Activated naive CD4-positive, alpha-beta T cell treated with anti-CD3 and anti-CD28 coated beads, Interleukin-2, amount 10 ng/mL, durations not matched to agents 7 days and 5 days (primary cell): ENCODE measurements around the gene DESI2.
"Not testable (repeated sequence)": the region's sequence is repeated elsewhere in the genome, so short reads cannot be mapped to it uniquely, and the experiment has no call there.

ENCODE experiments used
- CTCF ChIA-PET: fragments of 350-600 bp; sonication (Branson Sonifier 250); formaldehyde crosslinking; loops from one replicate; lab custom pipeline; 2021; ENCODE audit warnings: antibody characterized with exemption; lab: Charles Lee
- DNase-seq: peaks from one replicate; pipeline ENCODE4 v3.0.0-alpha.2; 2020
- H3K27ac Mint-ChIP-seq: one replicate; pipeline ENCODE4 v1.8.0; 2021; ENCODE audit warnings: mild to moderate bottlenecking, moderate library complexity, mixed read lengths
- H3K27me3 Mint-ChIP-seq: one replicate; pipeline ENCODE4 v1.8.0; 2021; ENCODE audit warnings: mild to moderate bottlenecking, mixed read lengths
- H3K36me3 Mint-ChIP-seq: one replicate; pipeline ENCODE4 v1.8.0; 2021; ENCODE audit warnings: mixed read lengths
- H3K4me1 Mint-ChIP-seq: one replicate; pipeline ENCODE4 v1.8.0; 2021; ENCODE audit warnings: mixed read lengths
- H3K4me3 Mint-ChIP-seq: one replicate; pipeline ENCODE4 v1.8.0; 2021; ENCODE audit warnings: mild to moderate bottlenecking, moderate library complexity, mixed read lengths
- H3K9me3 Mint-ChIP-seq: one replicate; pipeline ENCODE4 v1.8.0; 2021; ENCODE audit warnings: mixed read lengths

The DESI2 gene

DNA sequence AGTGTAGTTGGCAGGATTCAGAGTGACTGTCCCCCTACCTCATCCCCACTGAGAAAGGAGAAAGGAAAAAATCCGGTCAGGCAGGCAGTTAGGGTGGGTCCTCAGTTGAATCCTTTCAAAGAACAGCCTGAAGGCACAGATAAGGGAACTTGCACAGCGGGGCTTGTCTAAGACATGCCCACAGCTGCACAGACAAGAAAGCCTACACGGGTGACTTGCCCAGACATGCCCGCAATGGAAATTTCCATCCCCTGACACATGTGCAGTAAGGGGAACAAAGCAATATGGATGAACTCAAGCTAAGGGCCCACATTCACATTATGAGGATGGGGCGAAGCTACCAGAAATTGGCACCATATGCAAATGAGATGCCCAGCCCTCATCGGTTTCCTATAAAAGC is 82.5 kb downstream of the DESI2 start:
- peaks cover 3% of the 10 kb centered on the region for H3K36me3 Mint-ChIP-seq
- CTCF ChIA-PET = no interaction called here
- peaks cover 14% of the 10 kb centered on the region for H3K4me1 Mint-ChIP-seq
- H3K9me3 Mint-ChIP-seq = peaks cover 4% of the 10 kb centered on the region
- no peak overlapping the region for H3K4me3 Mint-ChIP-seq
- H3K27ac Mint-ChIP-seq = no peak overlapping the region
- DNase-seq = no peak
- H3K27me3 Mint-ChIP-seq = peaks cover 28% of the 10 kb centered on the region

DNA sequence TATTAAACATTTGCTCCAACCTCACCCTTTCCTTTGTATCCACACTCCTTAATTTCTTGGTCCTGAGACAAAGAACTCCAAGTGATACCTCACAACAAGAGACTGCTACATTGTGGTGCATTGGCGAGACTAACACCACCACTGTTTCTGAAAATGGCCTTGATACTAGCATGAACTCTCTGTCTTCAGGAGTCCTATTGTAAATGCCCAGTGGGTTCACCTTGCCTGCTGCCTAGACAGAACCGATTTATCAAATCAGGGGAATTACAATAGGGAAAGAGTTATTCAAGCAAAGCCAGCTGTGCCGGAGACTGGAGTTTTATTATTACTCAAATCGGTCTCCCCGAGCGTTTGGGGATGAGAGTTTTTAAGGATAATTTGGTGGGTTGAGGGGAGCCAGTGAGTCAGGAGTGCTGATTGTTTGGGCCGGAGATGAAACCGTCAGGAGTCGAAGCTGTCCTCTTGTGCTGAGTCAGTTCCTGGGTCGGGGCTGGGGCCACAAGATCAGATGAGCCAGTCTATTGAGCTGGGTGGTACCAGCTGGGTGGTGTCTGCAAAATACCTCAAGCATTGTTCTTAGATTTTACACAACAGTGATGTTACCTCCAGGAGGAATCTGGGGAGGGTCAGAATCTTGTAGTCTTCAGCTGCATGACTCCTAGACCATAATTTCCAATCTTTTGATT is 83.1 kb downstream of the DESI2 start:
- DNase-seq = no peak
- H3K27me3 Mint-ChIP-seq = peaks cover 25% of the 10 kb centered on the region
- peaks cover 13% of the 10 kb centered on the region for H3K4me1 Mint-ChIP-seq
- CTCF ChIA-PET = no interaction called here
- peaks cover 3% of the 10 kb centered on the region for H3K36me3 Mint-ChIP-seq
- no peak overlapping the region for H3K4me3 Mint-ChIP-seq
- H3K9me3 Mint-ChIP-seq = peaks cover 4% of the 10 kb centered on the region
- H3K27ac Mint-ChIP-seq = no peak overlapping the region

DNA sequence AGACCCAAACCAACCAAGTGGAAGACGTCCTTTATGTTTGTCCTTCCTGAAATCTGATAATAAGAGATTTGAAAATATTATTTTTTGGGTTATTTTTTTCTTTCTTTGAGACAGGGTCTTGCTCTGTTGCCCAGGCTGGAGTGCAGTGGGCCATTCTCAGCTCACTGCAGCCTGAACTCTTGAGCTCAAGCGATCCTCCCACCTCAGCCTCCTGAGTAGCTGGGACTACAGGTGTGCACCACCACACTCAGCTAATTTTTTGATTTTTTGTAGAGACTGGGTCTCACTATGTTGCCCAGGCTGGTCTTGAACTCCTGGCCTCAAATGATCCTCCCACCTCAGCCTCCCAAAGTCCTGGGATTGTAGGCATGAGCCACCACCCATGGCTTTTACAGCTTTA is 86.2 kb downstream of the DESI2 start:
- not testable (repeated sequence) for H3K27ac Mint-ChIP-seq, H3K9me3 Mint-ChIP-seq
- CTCF ChIA-PET = interaction anchor here (1.4 kb wide), 1 partner anchor 63 kb away, joined by 3 read pairs; no protein-coding TSS in a partner anchor

DNA sequence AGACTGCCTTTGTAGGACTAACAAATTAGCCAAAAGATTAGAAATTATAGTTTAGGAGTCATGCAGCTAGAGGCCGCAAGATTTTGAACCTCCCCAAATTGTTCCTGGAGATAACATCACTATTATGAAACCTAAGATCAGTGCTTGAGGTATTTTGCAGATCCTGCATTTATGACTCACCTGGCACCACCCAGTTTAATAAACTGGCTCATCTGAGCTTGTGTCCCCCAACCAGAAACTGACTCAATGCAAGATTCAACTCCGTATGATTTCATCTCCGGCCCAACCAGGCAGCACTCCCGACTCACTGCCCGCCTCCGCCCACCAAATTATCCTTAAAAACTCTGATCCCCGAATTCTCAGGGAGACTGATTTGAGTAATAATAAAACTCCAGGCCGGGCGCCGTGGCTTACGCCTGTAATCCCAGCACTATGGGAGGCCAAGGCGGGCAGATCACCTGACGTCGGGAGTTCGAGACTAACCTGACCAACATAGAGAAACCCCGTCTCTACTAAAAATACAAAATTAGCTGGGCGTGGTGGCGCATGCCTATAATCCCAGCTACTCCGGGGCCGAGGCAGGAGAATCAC is 87.2 kb downstream of the DESI2 start:
- not testable (repeated sequence) for DNase-seq, H3K9me3 Mint-ChIP-seq, H3K4me3 Mint-ChIP-seq, H3K27me3 Mint-ChIP-seq, H3K27ac Mint-ChIP-seq, H3K36me3 Mint-ChIP-seq
- peaks cover 13% of the 10 kb centered on the region for H3K4me1 Mint-ChIP-seq
- CTCF ChIA-PET = interaction anchor here (1.4 kb wide), 1 partner anchor 62 kb away, joined by 3 read pairs; no protein-coding TSS in a partner anchor

More for the DNA sequence above, 86.2 kb downstream of the DESI2 start:
- H3K4me3 Mint-ChIP-seq, DNase-seq, H3K36me3 Mint-ChIP-seq, H3K27me3 Mint-ChIP-seq: not testable (repeated sequence)
- peaks cover 13% of the 10 kb centered on the region for H3K4me1 Mint-ChIP-seq

DNA sequence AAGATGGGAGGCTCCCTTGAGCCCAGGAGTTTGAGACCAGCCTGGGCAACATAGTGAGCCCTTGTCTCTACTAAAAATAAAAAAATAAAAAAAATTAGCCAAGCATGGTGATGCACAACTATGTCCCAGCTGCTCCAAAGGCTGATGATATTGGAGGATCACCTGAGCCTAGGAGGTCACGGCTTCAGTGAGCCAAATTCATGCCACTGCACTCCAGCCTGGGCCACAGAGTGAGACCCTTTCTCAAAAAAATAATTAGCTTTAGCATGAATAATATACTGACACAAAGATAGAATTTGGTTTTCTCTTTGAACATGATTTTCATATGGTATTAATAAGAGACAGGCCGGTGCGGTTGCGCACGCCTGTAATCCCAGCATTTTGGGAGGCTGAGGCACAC is 88.8 kb downstream of the DESI2 start:
- H3K4me1 Mint-ChIP-seq = peaks cover 2% of the 10 kb centered on the region
- H3K4me3 Mint-ChIP-seq = no peak overlapping the region
- no peaks in the 10 kb centered on the region for H3K9me3 Mint-ChIP-seq
- no peak for DNase-seq
- H3K27me3 Mint-ChIP-seq = no peaks in the 10 kb centered on the region
- H3K27ac Mint-ChIP-seq = no peak overlapping the region
- CTCF ChIA-PET = interaction anchor here (1.2 kb wide), 1 partner anchor 138 kb away, joined by 3 read pairs; no protein-coding TSS in a partner anchor
- H3K36me3 Mint-ChIP-seq = no peaks in the 10 kb centered on the region

DNA sequence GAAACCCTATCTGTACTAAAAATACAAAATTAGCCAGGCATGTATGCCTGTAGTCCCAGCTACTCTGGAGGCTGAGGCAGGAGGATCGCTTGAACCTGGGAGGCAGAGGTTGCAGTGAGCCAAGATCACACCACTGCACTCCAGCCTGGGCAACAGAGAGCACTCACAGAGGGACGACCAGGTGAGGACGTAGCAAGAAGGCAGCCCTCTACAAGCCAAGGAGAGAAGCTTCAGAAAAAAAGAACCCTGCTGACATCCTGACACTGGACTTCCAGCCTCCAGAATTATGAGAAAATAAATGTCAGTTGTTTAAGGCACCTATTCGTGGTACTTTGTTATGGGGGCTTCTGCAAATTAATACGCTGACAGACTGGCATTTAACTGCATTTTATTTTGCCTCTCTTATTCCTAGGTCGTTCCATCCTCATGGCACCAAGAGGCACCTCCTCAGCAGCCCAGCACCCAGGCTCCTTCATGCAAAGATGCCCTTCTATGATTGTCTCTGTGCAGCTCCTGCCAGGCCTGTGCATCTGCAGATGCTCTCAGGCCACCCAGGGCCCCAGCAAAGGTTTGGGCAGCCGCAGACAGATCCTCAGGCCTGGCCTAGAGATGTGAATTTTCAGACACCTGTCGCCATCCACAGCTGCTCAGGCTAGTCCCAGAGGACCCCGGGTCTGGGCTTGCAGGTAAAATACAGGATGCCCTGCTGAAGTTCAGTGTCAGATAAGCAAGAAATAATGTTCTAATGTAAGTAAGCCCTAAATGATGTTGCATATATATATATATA is 96.5 kb downstream of the DESI2 start:
- Mint-ChIP-seq H3K4me3 (no peak overlapping the region), H3K36me3 (no peaks in the 10 kb centered on the region), H3K27me3 (peaks cover 7% of the 10 kb centered on the region), H3K9me3 (no peaks in the 10 kb centered on the region), H3K27ac (no peak overlapping the region), H3K4me1 (no peaks in the 10 kb centered on the region)
- no peak for DNase-seq
- CTCF ChIA-PET = no interaction called here

DNA sequence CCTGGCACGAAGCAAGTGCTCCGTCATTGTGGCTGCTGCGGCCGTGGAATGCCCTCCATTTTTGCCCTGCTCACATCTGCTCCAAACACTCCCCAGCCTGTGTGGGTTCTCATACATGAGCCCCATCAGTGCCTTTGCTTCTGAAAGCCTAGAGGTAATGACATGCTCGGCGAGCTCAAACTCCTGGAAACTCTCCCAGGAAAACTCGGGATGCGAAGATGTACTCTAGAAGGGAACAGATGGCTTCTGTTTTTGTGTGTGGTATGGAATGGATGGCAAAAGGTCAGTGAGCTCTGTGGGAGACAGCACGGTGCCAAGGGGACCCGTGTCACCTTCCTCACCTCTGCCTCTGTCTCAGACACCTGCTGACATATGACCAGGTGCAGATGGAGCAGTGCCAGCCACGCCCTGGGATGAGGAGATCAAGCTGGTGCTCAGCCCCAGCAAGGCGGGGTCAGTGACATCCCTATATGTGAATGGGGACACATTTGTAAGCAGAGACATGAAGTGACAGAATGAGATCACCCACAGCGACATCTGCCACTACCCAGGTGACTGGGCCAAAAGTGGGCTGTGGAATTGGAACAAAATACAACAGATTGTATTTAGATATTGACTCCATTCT is 98.5 kb downstream of the DESI2 start:
- H3K9me3 Mint-ChIP-seq = no peaks in the 10 kb centered on the region
- H3K36me3 Mint-ChIP-seq = no peaks in the 10 kb centered on the region
- no peak overlapping the region for H3K4me3 Mint-ChIP-seq
- H3K4me1 Mint-ChIP-seq = no peaks in the 10 kb centered on the region
- DNase-seq = no peak
- peaks cover 7% of the 10 kb centered on the region for H3K27me3 Mint-ChIP-seq
- no peak overlapping the region for H3K27ac Mint-ChIP-seq
- CTCF ChIA-PET = no interaction called here

DNA sequence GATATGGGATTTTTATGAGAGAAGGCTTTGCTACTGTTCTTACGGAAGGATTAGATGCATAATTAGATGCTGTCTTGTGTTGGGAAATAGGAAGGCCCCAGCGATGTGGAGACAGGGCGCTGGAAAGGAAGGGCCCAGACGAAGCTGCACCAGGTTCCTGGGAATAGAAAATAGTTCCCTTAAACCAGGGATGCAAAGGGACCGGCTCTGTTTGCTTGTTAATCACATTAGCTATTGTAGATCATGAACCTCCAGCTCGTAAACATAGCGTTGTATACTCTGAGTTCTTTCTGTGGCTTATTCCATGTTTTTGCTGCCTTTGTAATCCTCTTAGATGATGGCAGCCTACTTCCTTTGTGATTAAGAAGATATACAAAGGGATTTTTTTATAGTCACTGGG is 102.7 kb downstream of the DESI2 start:
- Mint-ChIP-seq H3K4me1 (no peaks in the 10 kb centered on the region), H3K27me3 (peaks cover 7% of the 10 kb centered on the region), H3K9me3 (no peaks in the 10 kb centered on the region), H3K4me3 (no peak overlapping the region), H3K36me3 (no peaks in the 10 kb centered on the region), H3K27ac (no peak overlapping the region)
- CTCF ChIA-PET = no interaction called here
- DNase-seq = no peak

DNA sequence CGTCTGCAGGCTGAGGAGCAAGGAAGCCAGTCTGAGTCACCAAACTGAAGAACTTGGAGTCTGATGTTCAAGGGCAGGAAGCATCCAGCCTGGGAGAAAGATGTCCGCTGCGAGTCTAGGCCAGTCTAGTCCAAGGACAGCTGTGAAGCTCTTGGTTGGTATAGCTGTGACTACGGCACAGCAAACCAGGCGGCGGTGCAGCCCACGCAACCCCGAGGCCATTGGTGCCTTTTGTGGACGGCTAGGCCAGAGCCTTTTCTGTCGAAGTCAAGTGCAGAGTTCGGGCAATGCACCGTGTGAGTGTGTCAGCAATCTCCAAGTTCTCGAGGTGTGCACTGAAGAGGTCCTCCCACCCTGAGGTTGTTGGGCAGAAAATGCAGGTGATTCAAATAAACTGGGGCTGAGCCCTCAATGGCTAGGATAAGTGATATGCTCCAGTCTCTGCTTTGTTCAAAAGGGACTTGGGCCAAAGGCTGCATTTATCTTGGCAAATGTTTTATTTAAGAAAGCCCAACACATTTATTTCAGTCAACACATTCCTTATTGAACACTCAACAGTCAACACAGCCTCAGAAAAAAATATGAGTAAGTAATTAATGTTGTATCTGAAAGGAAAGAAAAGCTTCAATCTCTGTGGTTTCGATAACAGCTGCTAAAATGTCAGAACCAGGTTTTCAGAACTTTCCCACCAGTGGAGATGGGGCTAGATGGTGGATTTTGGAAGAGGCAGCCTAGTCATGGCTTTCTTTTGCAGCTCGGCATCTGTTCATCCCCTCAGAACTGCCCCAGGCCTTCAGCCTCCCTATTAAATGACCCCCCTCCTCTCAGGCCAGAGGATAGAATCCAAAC is 104.4 kb downstream of the DESI2 start:
- Mint-ChIP-seq H3K36me3 (no peaks in the 10 kb centered on the region), H3K9me3 (no peaks in the 10 kb centered on the region), H3K27me3 (peaks cover 7% of the 10 kb centered on the region), H3K4me1 (no peaks in the 10 kb centered on the region), H3K4me3 (no peak overlapping the region), H3K27ac (no peak overlapping the region)
- DNase-seq = no peak
- CTCF ChIA-PET = no interaction called here
